Activated CD8-positive, alpha-beta memory T cell treated with anti-CD3 and anti-CD28 coated beads for 1 hour (primary cell): Measurements from ENCODE around the gene AHCYL2.
"Not testable (repeated sequence)": the region's sequence is repeated elsewhere in the genome, so short reads cannot be mapped to it uniquely, and the experiment has no call there.

Experiments
- DNase-seq, 2 donors: peaks; one replicate each; pipeline ENCODE4 v3.0.0-alpha.2; 2020; ENCODE audit warnings: low read depth in 1 of 2; ENCODE audit errors: extremely low read depth in 1 of 2

AHCYL2 gene

GRCh38 chr7:129443612-129444011 is 218.8 kb downstream of the AHCYL2 start:
- no peak for DNase-seq

GRCh38 chr7:129444776-129445175 is 219.9 kb downstream of the AHCYL2 start:
- not testable (repeated sequence) for DNase-seq

GRCh38 chr7:129446925-129447324 is 222.1 kb downstream of the AHCYL2 start:
- DNase-seq, result not testable (repeated sequence)

- not testable (repeated sequence) for DNase-seq
Observed at GRCh38 chr7:129447445-129447844, 222.6 kb downstream of the AHCYL2 start.

- DNase-seq, result not testable (repeated sequence)
Observed at GRCh38 chr7:129448608-129449007, 223.8 kb downstream of the AHCYL2 start.

- DNase-seq, result no peak
Observed at GRCh38 chr7:129450295-129450694, 225.5 kb downstream of the AHCYL2 start.

GRCh38 chr7:129452589-129453231 is 227.9 kb downstream of the AHCYL2 start:
- no peak for DNase-seq

- DNase-seq, result no peak
Observed at GRCh38 chr7:129453510-129454248, 228.8 kb downstream of the AHCYL2 start.

- no peak for DNase-seq
Observed at GRCh38 chr7:129454249-129454551, 229.4 kb downstream of the AHCYL2 start.

- no peak for DNase-seq
Observed at GRCh38 chr7:129456421-129456820, 231.6 kb downstream of the AHCYL2 start.

- DNase-seq, result no peak
Observed at GRCh38 chr7:129457101-129457500, 232.3 kb downstream of the AHCYL2 start.

- no peak for DNase-seq
Observed at GRCh38 chr7:129458171-129458570, 233.3 kb downstream of the AHCYL2 start.

GRCh38 chr7:129461809-129462208 is 237.0 kb downstream of the AHCYL2 start:
- DNase-seq, result no peak

- no peak for DNase-seq
Observed at GRCh38 chr7:129462420-129462819, 237.6 kb downstream of the AHCYL2 start.

GRCh38 chr7:129464194-129464593 is 239.4 kb downstream of the AHCYL2 start:
- no peak for DNase-seq

GRCh38 chr7:129465080-129465479 is 240.2 kb downstream of the AHCYL2 start:
- no peak for DNase-seq

- no peak for DNase-seq
Observed at GRCh38 chr7:129466796-129467195, 242.0 kb downstream of the AHCYL2 start.

GRCh38 chr7:129468087-129468486 is 243.3 kb downstream of the AHCYL2 start:
- no peak for DNase-seq

GRCh38 chr7:129468547-129468946 is 243.7 kb downstream of the AHCYL2 start:
- DNase-seq, result no peak

GRCh38 chr7:129469930-129470329 is 245.1 kb downstream of the AHCYL2 start:
- no peak for DNase-seq

GRCh38 chr7:129470411-129470810 is 245.6 kb downstream of the AHCYL2 start:
- no peak for DNase-seq

- no peak for DNase-seq
Observed at GRCh38 chr7:129471402-129471827, 246.6 kb downstream of the AHCYL2 start.

- DNase-seq, result not testable (repeated sequence)
Observed at GRCh38 chr7:129475931-129476330, 251.1 kb downstream of the AHCYL2 start.
